ENCODE measurements around the gene DOCK2. TPM values are rescaled to one million over a fixed set of nuclear protein-coding genes. Genes with fewer than 3 reads are reported as not detected.

Gene DOCK2
- total and polyA plus RNA-seq, 2 donors (not counting 1 experiment from before 2014, with no cell fraction given): 112 to 330 TPM

GRCh38 chr5:169988206-169988605 lies 351.1 kb downstream of the DOCK2 start:
- Histone ChIP-seq H3K79me2 (ENCODE audit: control insufficient read depth, insufficient read depth, low read length) (no peaks in the 10 kb centered on the region), H3K9ac (ENCODE audit: low read length) (no peak overlapping the region), H3K27me3 (replicated peaks in 1 of 4; ENCODE audit: control extremely low read depth in 1 of 4, control insufficient read depth in 3 of 4, insufficient read depth in 4 of 4, low read length in 3 of 4) (no peaks in the 10 kb centered on the region), H3K9me3 (ENCODE audit: control extremely low read depth in 1 of 3, control insufficient read depth in 2 of 3, insufficient read depth in 1 of 3, low read length in 2 of 3) (no peaks in the 10 kb centered on the region), H3K4me1 (ENCODE audit: control insufficient read depth in 2 of 2, insufficient read depth in 2 of 2, low read length in 2 of 2) (no peaks in the 10 kb centered on the region), H3K27ac (ENCODE audit: low read length in 2 of 2) (no peak overlapping the region), H3K4me3 (ENCODE audit: control extremely low read depth in 1 of 5, extremely low read depth in 1 of 5, insufficient read depth in 1 of 5, low read depth in 2 of 5, low read length in 4 of 5) (no peak overlapping the region), H3K36me3 (replicated peaks in 1 of 2; ENCODE audit: control extremely low read depth in 1 of 2, control insufficient read depth in 1 of 2, extremely low read depth in 1 of 2, insufficient read depth in 2 of 2, low read length in 1 of 2) (peaks cover 5 to 80% of the 10 kb centered on the region in 2 experiments), H3K4me2 (replicated peaks; ENCODE audit: low read depth, low read length, poor library complexity, severe bottlenecking) (no peak overlapping the region), H4K20me1 (ENCODE audit: control insufficient read depth, insufficient read depth, low read length, poor library complexity, severe bottlenecking) (no peaks in the 10 kb centered on the region), H2AFZ (ENCODE audit: insufficient read depth, low read depth, low read length, poor library complexity, severe bottlenecking) (no peak overlapping the region)
- intact Hi-C loops (cut with micrococcal nuclease): no loop called here
- Mint-ChIP-seq H3K27me3 (no peaks in the 10 kb centered on the region), H3K9me3 (ENCODE audit: insufficient read depth) (no peaks in the 10 kb centered on the region), H3K4me3 (no peak overlapping the region), H3K27ac (no peak overlapping the region), H3K4me1 (no peaks in the 10 kb centered on the region)
- DNase-seq (no peak), ATAC-seq (ENCODE audit: low read depth) (no peak)
- TF ChIP-seq CTCF (IDR thresholded peaks at IDR 0.05): no peak
- POLR2A ChIA-PET: no interaction called here
- CTCF ChIA-PET: no interaction called here
- WGBS (ENCODE audit: insufficient coverage): no CpG with 5 or more reads among the region's 4 CpGs

GRCh38 chr5:169988947-169989346 lies 351.9 kb downstream of the DOCK2 start:
- TF ChIP-seq EZH2 (IDR thresholded peaks at IDR 0.05; ENCODE audit: borderline replicate concordance, insufficient read depth, low read depth, low read length, poor library complexity, severe bottlenecking) (no peak), CTCF (IDR thresholded peaks at IDR 0.05) (no peak)
- Mint-ChIP-seq H3K4me3 (no peak overlapping the region), H3K9me3 (ENCODE audit: insufficient read depth) (no peaks in the 10 kb centered on the region), H3K27ac (no peak overlapping the region), H3K4me1 (no peaks in the 10 kb centered on the region), H3K27me3 (no peaks in the 10 kb centered on the region)
- H3K9me3 ChIP-seq (ENCODE audit: control extremely low read depth in 1 of 3, control insufficient read depth in 2 of 3, insufficient read depth in 1 of 3, low read length in 2 of 3): no peaks in the 10 kb centered on the region
- ChIA-PET CTCF (no interaction called here), POLR2A (no interaction called here)
- DNase-seq (no peak), ATAC-seq (ENCODE audit: low read depth) (no peak)
- no peaks in the 10 kb centered on the region for H3K27me3 ChIP-seq (replicated peaks in 1 of 4; ENCODE audit: control extremely low read depth in 1 of 4, control insufficient read depth in 3 of 4, insufficient read depth in 4 of 4, low read length in 3 of 4)
- no peaks in the 10 kb centered on the region for H4K20me1 ChIP-seq (ENCODE audit: control insufficient read depth, insufficient read depth, low read length, poor library complexity, severe bottlenecking)
- intact Hi-C loops (cut with micrococcal nuclease): no loop called here
- H3K79me2 ChIP-seq (ENCODE audit: control insufficient read depth, insufficient read depth, low read length): no peaks in the 10 kb centered on the region
- no peak overlapping the region for H3K9ac ChIP-seq (ENCODE audit: low read length)
- peaks cover 2 to 80% of the 10 kb centered on the region in 2 experiments for H3K36me3 ChIP-seq (replicated peaks in 1 of 2; ENCODE audit: control extremely low read depth in 1 of 2, control insufficient read depth in 1 of 2, extremely low read depth in 1 of 2, insufficient read depth in 2 of 2, low read length in 1 of 2)
- no CpG with 5 or more reads among the region's 1 CpG for WGBS (ENCODE audit: insufficient coverage)
- H3K4me1 ChIP-seq (ENCODE audit: control insufficient read depth in 2 of 2, insufficient read depth in 2 of 2, low read length in 2 of 2): no peaks in the 10 kb centered on the region
- H3K27ac ChIP-seq (ENCODE audit: low read length in 2 of 2): no peak overlapping the region
- no peak overlapping the region for H3K4me3 ChIP-seq (ENCODE audit: control extremely low read depth in 1 of 5, extremely low read depth in 1 of 5, insufficient read depth in 1 of 5, low read depth in 2 of 5, low read length in 4 of 5)
- H3K4me2 ChIP-seq (replicated peaks; ENCODE audit: low read depth, low read length, poor library complexity, severe bottlenecking): no peak overlapping the region
- H2AFZ ChIP-seq (ENCODE audit: insufficient read depth, low read depth, low read length, poor library complexity, severe bottlenecking): no peak overlapping the region
